ENCODE results near the gene NSMCE4A. TPM values are rescaled to one million over a fixed set of nuclear protein-coding genes. Genes with fewer than 3 reads are reported as not detected.

Gene NSMCE4A
- total RNA-seq, 1 donor from 2014 or later: 57.9 TPM

DNA sequence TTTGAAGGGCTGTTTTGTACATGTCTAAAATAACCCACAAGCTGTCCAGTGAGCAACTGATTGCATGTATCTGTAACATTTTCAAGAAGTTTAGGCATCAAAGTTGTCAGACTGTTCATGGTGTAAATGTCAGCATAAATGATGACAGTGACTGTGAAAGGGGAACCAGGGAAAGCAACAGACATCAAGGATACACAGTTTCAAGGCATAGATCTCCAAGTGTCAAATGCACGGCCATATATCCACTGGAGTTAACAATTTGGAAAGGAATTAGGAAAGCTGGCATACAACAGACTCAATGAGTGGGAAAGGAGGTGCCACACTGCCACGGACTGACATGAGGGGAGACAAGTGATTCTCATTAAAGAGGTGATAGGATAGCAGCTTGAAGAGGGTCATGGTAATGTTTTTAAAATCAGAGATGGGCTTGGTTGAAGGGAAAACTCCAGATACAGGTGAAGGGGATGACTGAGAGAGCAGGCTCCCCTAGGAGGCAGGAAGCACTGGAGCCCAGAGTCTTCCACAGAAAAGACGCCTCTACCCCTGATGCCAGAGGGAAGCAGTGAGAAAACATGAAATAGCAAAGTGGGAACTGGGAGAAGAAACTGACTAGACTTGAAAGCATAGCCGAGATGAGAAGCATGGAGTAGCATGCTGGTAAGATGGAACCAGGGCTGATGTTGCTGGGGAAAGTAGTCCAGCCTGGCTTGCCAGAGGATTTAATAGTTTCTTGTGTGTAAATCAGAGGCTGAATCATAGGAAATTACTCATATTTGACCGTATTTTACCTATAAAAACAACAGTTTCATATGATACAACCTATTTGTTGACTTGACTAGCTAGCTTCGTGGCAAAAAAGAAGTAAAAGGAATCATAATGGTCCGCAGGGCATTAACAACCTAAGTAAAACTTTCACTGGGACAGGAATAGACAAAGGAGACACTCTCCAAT lies 18.6 kb downstream of the NSMCE4A start:
- TF ChIP-seq, protein P1, sequence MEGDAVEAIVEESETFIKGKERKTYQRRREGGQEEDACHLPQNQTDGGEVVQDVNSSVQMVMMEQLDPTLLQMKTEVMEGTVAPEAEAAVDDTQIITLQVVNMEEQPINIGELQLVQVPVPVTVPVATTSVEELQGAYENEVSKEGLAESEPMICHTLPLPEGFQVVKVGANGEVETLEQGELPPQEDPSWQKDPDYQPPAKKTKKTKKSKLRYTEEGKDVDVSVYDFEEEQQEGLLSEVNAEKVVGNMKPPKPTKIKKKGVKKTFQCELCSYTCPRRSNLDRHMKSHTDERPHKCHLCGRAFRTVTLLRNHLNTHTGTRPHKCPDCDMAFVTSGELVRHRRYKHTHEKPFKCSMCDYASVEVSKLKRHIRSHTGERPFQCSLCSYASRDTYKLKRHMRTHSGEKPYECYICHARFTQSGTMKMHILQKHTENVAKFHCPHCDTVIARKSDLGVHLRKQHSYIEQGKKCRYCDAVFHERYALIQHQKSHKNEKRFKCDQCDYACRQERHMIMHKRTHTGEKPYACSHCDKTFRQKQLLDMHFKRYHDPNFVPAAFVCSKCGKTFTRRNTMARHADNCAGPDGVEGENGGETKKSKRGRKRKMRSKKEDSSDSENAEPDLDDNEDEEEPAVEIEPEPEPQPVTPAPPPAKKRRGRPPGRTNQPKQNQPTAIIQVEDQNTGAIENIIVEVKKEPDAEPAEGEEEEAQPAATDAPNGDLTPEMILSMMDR (IDR thresholded peaks at IDR 0.05; ENCODE audit: unreplicated experiment): no peak
- no peak overlapping the region for H3K4me3 Mint-ChIP-seq (ENCODE audit: low read depth)
- no peak for DNase-seq (ENCODE audit: low spot score, unreplicated experiment)
- no peak overlapping the region for H3K27ac Mint-ChIP-seq
- H3K27me3 Mint-ChIP-seq: no peaks in the 10 kb centered on the region
- peaks cover 21% of the 10 kb centered on the region for H3K36me3 Mint-ChIP-seq (ENCODE audit: insufficient read depth)
- no peaks in the 10 kb centered on the region for H3K9me3 Mint-ChIP-seq (ENCODE audit: low read depth)
- H3K4me1 Mint-ChIP-seq (ENCODE audit: low read depth): no peaks in the 10 kb centered on the region

- peaks cover 15% of the 10 kb centered on the region for H3K36me3 Mint-ChIP-seq (ENCODE audit: insufficient read depth)
Measured at GRCh38 chr10:121952226-121952625, 22.8 kb downstream of the NSMCE4A start.

DNA sequence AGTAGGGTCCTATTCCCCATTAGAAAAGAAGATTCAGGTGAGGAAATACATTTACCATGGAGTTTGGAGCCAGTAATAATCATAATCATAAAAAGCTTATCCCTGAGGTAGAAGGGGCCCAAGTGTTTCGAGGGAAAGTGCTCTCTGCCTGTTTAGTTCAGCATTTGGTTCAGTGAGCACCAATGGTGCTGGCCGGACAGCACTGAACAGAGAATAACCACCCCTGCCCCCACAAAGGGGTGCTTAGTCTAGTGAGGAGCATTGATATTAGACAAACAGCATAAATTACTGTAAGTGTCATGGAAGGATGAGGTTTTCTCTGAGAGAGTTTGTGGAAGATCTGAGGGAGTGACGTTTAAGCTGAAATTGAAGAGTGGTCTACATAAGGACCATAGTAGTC lies 25.6 kb downstream of the NSMCE4A start:
- peak overlapping the region; percentile 50 for H3K27ac Mint-ChIP-seq

More at GRCh38 chr10:121952226-121952625, 22.8 kb downstream of the NSMCE4A start:
- no peak overlapping the region for H3K27ac Mint-ChIP-seq
- DNase-seq (ENCODE audit: low spot score, unreplicated experiment): no peak
- no peaks in the 10 kb centered on the region for H3K9me3 Mint-ChIP-seq (ENCODE audit: low read depth)
- TF ChIP-seq, protein P1 (IDR thresholded peaks at IDR 0.05; ENCODE audit: unreplicated experiment): no peak
- no peak overlapping the region for H3K4me3 Mint-ChIP-seq (ENCODE audit: low read depth)
- no peaks in the 10 kb centered on the region for H3K27me3 Mint-ChIP-seq
- H3K4me1 Mint-ChIP-seq (ENCODE audit: low read depth): peaks cover 15% of the 10 kb centered on the region

DNA sequence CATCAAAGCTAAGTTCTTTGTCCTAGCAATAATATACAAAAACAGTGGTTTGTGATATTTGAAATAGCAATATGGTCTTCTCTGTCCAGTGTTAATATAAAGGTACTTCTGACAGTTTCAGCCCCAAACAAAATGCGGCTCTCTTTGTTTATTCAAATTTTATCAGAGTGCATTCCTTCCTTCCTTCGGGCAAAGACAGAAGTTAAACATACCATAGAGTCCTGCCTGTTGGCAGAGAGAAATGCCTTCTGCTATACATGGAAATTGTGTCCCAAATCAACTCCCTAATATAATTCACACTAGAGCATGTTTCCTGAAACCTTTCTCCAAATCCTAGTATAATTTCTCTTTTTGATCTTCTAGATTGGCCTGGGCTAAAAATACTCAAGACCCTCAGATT lies 26.0 kb downstream of the NSMCE4A start:
- Mint-ChIP-seq H3K27ac (no peak overlapping the region), H3K4me3 (ENCODE audit: low read depth) (no peak overlapping the region), H3K9me3 (ENCODE audit: low read depth) (no peaks in the 10 kb centered on the region), H3K4me1 (ENCODE audit: low read depth) (peaks cover 15% of the 10 kb centered on the region), H3K36me3 (ENCODE audit: insufficient read depth) (peaks cover 5% of the 10 kb centered on the region), H3K27me3 (no peaks in the 10 kb centered on the region)
- DNase-seq (ENCODE audit: low spot score, unreplicated experiment): no peak
- TF ChIP-seq, protein P1 (IDR thresholded peaks at IDR 0.05; ENCODE audit: unreplicated experiment): no peak

More for the DNA sequence above, 25.6 kb downstream of the NSMCE4A start:
- TF ChIP-seq, protein P1 (IDR thresholded peaks at IDR 0.05; ENCODE audit: unreplicated experiment): no peak
- no peak for DNase-seq (ENCODE audit: low spot score, unreplicated experiment)
- Mint-ChIP-seq H3K36me3 (ENCODE audit: insufficient read depth) (peaks cover 5% of the 10 kb centered on the region), H3K4me3 (ENCODE audit: low read depth) (no peak overlapping the region), H3K9me3 (ENCODE audit: low read depth) (no peaks in the 10 kb centered on the region), H3K4me1 (ENCODE audit: low read depth) (peaks cover 15% of the 10 kb centered on the region), H3K27me3 (no peaks in the 10 kb centered on the region)

DNA sequence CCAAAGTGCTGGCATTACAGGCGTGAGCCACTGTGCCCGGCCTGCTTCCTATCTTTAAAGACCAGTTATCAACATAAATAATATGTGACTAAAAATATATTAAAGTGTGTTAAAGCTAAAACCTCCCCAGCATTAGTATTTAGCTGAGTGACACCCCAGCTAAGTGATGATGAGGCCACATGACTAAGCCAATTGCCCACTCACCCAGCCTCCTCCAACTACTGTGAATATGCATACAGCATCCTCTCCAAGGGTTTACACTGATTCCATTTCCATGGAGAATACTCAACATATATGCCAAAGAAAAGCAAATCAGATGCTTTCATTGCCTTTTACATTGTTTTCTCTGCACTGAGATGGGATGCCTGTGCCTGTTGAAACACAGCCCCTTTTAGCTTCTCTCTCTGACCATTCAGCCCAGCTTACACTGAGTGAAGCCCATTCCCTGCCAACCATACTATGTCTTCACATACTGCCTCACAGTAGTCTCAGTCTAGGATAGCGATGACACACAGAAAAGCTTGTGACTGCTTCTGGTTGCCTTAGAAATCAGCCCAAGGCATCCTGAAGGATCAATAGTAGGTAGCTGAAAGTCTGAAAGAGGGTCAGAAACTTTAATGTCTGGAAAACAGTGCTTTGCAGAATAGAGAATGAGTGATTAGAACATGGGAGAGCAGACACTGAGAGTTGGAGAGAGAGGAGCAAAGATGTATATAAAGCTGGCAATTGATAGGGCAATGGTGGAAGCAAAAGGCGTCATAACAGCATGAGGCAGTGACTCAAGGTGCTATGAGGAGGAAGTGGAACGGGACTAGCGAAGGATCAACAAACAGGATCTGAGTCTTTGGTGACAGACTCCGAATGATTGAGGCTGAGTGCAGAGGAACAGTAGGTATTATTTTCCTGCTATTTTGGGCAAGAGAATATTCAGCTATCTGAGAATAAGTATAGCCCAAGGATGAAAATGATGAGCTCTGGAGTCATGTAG lies 27.4 kb downstream of the NSMCE4A start:
- no peak for DNase-seq (ENCODE audit: low spot score, unreplicated experiment)
- Mint-ChIP-seq H3K36me3 (ENCODE audit: insufficient read depth) (no peaks in the 10 kb centered on the region), H3K4me1 (ENCODE audit: low read depth) (peaks cover 16% of the 10 kb centered on the region), H3K27ac (no peak overlapping the region), H3K9me3 (ENCODE audit: low read depth) (no peaks in the 10 kb centered on the region), H3K4me3 (ENCODE audit: low read depth) (no peak overlapping the region), H3K27me3 (no peaks in the 10 kb centered on the region)
- TF ChIP-seq, protein P1 (IDR thresholded peaks at IDR 0.05; ENCODE audit: unreplicated experiment): no peak

All from progenitor cell of endocrine pancreas (in vitro differentiated cells).